GM12872 (cell line): ENCODE results near the gene BMP6.

Experiments used
- TF ChIP-seq, protein P1 (sequence below): IDR thresholded peaks from 3 replicates; pipeline ENCODE4 v1.5.1; 2011; ENCODE audit warnings: low read depth, mild to moderate bottlenecking, low read length, moderate library complexity; ENCODE audit not compliant: insufficient read depth

The BMP6 gene

DNA sequence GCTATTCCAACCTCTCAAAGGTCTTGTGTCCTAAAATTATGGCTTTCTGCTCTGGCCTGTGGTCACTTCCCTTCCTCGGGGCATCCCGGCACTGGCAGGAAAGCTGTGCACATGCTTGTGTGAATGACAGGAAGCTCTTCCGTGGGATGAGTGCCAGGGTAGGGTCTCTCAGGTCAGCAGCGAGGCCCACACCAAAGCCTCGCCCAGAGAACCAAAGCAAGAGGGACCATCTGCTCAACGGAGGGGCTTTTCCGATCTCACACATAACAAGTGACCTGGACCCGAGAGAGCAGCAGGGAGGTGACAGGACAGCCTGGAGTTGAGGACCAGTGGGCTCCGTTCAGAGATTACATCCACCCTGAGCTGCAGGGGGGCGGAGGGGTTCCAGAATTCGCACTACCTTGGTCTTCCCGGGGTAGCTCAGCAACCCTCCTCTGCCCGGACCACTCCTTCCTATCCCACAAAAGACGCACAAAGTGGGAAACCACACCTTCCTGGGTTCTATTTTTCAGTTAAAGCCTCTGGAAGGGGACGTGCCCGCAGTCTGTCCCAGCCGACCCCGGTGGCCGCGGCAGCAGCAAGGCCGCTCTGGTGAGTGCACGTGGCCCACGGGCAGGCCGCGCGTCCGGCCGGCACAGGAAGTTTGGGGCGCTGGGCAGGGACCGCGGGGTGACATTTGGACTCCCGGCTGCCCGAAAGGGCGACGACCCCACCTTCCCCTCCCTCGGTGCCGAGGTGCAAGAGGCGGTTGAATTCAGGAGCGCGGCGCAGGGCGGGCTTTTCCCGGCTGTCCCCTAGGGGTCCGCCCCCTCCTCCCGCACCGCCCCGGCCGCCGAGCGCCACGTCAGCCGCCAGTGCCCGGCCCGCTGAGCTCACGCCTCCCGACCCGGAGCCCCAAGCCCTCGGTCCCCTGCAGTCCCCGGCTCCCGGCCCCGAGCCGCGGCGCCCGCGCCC is 183.7 kb downstream of the BMP6 start:
- TF ChIP-seq, protein P1, sequence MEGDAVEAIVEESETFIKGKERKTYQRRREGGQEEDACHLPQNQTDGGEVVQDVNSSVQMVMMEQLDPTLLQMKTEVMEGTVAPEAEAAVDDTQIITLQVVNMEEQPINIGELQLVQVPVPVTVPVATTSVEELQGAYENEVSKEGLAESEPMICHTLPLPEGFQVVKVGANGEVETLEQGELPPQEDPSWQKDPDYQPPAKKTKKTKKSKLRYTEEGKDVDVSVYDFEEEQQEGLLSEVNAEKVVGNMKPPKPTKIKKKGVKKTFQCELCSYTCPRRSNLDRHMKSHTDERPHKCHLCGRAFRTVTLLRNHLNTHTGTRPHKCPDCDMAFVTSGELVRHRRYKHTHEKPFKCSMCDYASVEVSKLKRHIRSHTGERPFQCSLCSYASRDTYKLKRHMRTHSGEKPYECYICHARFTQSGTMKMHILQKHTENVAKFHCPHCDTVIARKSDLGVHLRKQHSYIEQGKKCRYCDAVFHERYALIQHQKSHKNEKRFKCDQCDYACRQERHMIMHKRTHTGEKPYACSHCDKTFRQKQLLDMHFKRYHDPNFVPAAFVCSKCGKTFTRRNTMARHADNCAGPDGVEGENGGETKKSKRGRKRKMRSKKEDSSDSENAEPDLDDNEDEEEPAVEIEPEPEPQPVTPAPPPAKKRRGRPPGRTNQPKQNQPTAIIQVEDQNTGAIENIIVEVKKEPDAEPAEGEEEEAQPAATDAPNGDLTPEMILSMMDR = no peak

DNA sequence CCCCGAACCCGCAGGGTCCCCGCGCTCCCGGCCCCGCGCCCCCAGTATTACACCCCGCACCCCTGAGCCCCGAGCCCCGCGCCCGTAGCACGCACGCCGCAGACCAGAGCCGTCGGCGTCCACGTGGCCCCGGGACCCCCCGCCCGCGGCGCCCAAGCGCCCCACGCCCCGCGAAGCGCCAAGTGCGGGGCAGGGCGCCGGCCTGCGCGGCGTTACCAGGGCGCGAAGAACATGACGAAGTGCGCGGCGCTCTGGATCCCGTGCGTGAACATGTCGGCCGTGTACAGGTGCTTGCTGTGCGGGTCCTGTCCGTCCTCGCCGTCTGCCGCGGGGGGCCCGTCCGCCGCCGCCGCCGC is 184.4 kb downstream of the BMP6 start:
- TF ChIP-seq, protein P1 = no peak

DNA sequence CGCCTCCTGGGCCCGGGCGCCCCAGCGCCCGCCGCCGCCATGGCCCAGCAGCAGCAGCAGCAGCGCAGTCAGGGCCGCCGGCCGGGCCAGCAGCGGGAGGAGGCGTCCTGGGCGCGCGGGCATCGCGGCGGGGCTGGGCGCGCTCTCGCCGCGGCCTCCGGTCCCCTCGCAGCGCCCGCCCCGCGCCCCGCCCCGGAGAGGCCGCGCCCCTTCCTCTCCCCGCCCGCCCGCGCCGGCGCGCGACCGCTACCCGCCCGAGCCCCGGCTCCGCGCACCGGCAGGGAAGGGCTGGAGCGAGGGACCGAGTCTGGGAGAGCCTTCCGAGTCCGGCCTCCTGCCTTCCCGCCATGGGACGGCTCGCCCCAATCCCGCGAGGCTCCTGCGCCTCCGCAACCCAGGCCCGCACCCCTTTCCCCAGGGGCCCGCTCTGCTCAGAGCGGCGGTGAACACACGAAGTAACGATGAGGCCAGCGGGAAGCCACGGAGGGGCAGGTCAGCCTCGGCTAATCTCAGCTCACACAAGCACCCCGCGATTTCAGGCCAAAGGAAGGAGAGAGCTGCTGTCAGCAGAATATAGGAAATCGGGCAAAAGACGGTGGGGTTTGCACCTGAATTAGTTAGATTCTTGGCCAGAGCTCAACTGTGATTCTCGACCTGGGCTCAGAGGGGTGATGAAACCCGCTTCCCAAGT is 184.9 kb downstream of the BMP6 start, which contains the start of gene TXNDC5:
TXNDC5 (minus strand) TSS at position 135 of the 691 bp plus-strand sequence; CDS start at position 123, 12 bp downstream.
- TF ChIP-seq, protein P1 = no peak

DNA sequence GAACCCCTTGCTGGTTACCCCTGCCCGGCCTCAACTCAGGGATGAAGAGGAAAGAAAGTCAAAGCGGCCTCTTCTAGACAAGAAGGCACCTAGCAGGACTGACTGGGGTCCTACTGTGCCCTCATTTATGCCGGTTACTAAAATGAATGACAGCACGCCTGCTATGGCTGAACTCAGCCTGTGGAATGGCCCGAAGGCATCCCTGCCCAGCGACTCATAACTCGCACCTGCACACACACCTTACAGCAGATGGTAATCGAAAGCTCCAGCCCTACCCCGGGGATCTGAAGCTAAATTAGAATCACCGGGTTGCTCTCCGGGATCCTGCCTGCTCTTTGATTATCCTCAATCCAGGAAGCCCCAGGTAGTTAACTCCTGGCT is 185.4 kb downstream of the BMP6 start:
- TF ChIP-seq, protein P1 = no peak

DNA sequence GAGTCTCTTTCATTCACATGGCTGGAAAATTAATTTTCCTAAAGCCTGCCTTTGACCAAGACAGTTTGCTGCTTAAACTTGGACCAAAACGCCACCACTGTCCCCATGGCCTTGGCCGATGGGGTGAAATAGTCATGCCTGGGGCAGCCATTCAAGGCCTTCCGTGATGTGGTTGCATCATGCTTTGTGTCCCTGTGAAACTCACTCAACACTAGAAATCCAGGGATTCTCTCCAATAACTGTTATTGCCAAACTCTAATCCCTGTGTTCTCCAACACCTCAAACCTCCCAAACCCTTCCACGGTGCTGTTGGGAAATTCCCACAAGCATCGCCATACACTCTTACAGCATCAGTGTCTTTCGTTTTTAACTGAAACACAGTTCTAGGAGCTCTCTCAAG is 186.1 kb downstream of the BMP6 start:
- TF ChIP-seq, protein P1 = no peak

DNA sequence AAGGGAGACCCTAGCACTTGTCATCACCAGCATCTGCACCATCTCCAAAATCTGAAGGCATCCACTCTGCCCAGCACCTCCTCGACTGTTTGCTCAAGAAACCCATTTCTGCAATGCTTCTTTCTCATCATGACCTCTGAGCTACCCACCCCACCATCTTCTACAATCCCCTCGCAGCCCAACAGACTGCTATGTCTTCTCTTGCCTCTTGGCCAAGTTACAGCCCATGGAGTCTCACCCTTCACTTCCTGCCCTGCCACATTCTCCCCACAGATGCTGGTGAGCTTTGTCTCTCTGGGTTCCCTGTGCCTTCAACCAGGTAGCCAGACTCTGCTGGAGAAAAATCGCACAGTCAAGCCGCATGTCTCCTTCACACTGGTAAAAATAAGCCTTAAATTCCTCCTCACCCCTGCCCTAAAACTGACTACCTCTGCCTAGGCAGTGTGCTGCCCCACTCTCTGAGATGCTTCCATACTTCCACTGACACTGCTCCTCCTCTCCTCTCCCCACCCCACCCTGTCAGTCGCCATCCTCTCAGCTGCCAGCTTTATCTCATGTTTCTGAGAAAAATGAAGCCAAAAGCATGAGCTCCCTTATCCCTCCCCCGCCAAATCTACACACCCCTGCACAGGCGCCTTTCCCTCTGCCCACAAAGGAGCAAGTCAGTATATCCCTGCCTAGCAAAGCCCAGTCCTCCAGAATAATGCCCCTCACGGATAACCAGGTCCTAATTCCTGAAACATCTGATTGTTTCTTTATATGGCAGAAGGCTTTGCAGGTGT is 187.0 kb downstream of the BMP6 start:
- TF ChIP-seq, protein P1 = no peak

DNA sequence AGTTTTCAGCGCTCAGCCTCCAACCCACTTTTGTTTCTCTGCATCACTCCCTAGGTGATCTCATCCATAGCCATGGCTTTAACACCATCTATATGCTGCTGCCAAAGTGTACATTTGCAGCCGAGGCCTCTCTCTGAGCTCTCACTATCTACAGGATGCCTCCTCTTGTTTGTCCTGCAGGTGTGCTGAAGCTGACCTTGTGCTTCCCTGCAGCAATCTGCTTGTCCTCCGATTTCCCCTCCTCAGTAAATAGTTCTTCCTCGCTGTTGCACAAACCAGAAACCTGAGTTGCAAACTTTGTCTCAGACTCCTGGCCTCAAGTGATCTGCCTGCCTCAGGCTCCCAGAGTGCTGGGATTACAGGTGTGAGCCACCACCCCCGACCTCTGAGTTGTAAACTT is 188.4 kb downstream of the BMP6 start:
- TF ChIP-seq, protein P1 = no peak
